GM21381 (cell line): ENCODE measurements around the gene SFT2D2.

Experiments
- ATAC-seq: cut with Tn5 transposase; IDR thresholded peaks from one replicate; pipeline ENCODE4 v1.9.1; 2021; ENCODE audit warnings: mild to moderate bottlenecking, moderate library complexity; ENCODE audit not compliant: unreplicated experiment

The SFT2D2 gene

DNA sequence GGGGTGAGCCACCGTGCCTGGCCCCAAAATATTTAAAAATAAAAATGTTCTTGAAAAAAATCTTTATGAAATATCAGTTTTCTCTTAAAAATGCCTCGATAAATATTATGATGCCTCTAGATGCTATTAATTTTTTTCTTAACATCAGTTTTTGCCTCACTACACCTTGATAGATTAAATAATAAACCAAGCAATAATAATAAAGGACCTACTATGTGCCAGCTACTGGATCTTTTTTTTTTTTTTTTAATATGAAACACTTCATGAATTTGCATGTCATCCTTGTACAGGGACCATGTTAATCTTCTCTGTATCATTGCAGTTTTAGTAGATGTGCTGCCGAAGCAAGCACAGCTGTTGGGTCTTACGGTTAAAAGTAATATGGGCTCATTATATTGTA lies 37.3 kb downstream of the SFT2D2 start:
- no peak for ATAC-seq

- ATAC-seq, result no peak
These were observed 38.5 kb downstream of the SFT2D2 start for GRCh38 chr1:168264296-168264695.

- no peak for ATAC-seq
These were observed 39.8 kb downstream of the SFT2D2 start for GRCh38 chr1:168265596-168265995.

- no peak for ATAC-seq
These were observed 40.9 kb downstream of the SFT2D2 start for GRCh38 chr1:168266644-168267186.

GRCh38 chr1:168271636-168272035 lies 45.8 kb downstream of the SFT2D2 start:
- no peak for ATAC-seq

DNA sequence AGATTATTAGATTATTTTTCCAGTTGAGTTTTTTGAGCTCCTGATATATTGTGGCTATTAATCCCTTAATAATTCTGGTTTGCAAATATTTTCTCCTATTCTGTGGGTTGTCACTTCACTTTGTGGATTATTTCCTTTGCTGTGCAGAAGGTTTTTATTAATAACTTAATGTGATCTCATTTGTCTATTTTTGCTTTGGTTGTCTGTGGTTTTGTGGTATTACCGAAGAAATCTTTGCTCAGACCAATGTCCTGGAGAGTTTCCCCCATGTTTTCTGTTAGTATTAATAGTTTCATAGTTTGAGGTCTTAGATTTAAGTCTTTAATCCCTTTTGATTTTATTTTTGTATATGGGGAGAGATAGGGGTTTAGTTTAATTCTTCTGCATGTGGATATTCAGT lies 47.8 kb downstream of the SFT2D2 start:
- no peak for ATAC-seq

- ATAC-seq, result no peak
These were observed 53.4 kb downstream of the SFT2D2 start for GRCh38 chr1:168279253-168279652.

GRCh38 chr1:168280296-168280927 lies 54.6 kb downstream of the SFT2D2 start, which contains the start of gene TBX19:
TSS of gene TBX19 (plus strand) at chr1:168280877. CDS start at chr1:168281091, 214 bp downstream.
- ATAC-seq, result no peak

DNA sequence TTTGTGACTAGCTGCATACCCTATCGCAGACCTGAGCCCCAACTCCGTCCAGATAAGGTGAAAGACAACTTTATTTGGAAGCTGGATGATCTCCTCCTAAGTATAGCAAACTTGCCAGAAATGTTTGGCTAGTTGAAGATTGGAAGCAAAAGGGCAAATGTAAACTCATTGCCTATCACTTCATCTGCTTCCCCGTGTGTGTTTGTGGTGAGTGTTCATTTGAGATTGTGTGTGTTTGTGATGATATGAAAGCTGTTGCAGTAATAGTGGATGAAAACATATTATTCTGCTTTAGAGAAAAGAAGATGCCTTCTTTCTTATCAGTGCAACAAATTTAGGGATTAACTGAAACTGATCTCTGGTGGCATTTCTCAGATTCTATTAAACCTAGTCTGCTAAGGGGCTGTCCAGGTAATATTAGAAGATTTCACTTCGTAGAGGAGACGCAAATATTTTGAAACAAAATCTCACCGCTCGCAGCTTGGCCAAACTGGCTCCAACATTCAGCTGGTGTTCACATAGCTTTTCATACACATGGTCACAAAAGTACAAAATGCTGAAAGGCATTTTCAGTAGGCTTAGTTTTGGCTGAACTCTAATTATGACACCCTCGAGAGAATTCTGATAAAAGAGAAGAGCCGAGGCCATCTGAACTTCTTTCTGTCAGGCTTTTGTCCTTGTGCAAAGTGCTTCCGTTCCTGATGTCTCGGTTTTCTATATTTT lies 56.0 kb downstream of the SFT2D2 start:
- ATAC-seq, result no peak

GRCh38 chr1:168285521-168285790 lies 59.7 kb downstream of the SFT2D2 start:
- ATAC-seq, result no peak

DNA sequence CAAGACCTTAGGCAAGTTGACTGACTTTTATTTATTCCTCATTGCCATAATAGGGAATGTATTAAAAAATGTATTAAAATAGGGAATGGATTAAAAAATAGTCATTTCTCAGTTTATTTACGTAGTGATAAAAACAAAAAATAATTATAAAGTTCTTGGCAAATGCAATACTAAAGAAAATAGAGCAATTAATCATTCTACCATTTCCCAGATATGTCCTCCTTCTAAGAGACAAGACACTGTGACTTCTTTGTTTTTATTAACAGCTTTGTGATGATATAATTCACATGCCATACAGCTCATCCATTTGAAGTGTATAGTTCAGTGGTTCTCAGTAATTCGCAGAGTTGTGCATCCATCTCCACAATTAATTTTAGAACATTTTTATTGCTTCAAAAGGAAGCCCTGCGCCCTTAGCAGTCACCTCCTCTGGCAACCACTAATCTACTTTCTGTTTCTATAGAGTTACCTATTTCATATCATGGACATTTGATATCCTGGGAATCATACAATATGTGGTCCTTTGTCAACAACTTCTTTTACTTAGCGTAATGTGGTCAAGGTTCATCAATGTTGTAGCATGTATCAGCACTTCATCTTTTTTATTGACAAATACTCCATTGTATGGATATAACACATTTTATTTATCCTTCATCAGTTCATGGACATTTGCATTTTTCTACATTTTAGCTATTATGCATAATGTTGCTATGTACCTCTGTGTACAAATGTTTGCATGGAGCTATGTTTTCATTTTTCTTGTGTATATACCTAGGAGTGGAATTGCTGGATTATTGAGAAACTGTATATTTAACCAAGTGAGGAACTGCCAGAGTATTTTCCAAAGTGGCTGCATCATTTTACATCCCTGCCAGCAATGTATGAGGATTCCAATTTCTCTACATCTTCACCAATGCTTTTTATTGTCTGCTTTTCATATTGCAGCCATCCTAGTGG lies 60.4 kb downstream of the SFT2D2 start:
- no peak for ATAC-seq

DNA sequence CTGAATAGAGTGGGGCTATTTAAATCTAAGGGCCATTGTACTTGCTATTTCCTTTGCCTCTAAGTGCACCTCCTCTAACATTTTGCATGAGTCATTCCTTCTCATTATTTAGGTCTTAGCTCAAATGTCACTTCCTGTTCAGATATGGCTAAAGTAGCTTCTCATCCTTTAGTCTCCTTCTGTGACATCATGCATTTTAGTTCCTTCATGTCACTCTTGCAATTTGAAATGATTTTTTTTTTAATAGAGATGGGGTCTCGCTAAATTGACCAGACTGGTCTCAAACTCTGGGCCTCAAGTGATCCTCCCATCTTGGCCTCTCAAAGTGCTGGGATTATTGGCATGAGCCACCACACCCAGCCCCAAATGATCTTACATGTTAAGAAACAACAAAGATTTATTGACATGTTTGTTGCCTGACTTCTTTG lies 61.4 kb downstream of the SFT2D2 start:
- no peak for ATAC-seq

GRCh38 chr1:168288311-168289052 lies 62.7 kb downstream of the SFT2D2 start:
- no peak for ATAC-seq

DNA sequence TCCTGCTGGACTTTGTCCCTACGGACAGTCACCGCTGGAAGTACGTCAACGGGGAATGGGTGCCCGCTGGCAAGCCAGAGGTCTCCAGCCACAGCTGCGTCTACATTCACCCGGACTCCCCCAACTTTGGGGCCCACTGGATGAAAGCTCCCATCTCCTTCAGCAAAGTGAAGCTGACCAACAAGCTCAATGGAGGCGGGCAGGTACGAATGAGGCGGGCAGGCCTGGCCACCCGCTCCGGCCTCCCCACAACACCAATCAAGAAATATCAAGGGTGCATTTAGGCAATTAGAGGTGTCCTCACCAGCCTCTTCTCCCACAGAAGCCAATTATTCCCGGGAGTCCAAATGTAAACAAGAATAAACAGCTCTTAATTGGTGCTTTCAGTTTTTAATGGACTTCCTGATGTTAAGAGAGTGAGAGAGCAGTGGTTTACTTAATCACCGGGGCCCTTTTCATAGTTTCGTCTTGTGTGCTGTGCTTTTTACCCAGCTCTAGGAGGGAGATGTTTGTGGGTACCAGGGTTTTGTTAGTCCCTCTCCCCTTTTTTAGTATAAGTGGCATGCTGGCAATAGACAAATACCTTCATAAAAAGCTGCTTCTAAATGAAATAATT lies 65.5 kb downstream of the SFT2D2 start:
- ATAC-seq, result no peak

GRCh38 chr1:168293356-168293755 lies 67.6 kb downstream of the SFT2D2 start:
- no peak for ATAC-seq

- no peak for ATAC-seq
These were observed 69.8 kb downstream of the SFT2D2 start for GRCh38 chr1:168295411-168296114.

DNA sequence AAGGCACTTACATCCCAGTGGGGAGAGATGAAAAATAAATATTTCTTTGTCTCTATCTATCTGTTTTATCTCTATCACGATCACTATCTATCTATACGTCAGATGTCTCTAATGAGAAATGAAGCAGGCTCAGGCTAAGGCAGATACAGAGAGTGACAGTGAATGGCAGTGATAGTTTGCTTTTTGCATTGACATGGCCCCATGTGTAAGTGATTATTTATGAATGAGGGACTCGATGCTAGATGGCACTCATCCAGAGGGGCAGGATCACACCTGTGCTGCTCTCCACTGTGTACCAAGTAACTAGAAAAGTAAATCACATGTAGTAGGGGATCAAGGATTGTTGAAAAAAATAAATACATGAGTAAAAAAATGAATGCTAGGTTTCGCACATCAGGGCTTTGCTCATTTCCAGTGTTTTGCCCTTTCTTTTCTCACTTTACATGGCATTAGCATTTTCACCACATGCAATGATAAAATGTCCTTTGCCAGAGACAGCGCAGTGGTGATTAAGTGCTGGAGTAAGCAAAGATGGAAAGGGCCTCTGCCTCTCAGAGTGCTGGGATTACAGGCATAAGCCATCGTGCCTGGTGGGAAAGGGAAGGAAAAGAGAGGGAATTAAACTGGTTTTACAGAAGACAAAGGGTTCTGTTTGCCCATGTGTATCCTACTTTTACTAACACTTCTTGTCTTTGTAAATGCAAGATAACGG lies 71.4 kb downstream of the SFT2D2 start:
- no peak for ATAC-seq

DNA sequence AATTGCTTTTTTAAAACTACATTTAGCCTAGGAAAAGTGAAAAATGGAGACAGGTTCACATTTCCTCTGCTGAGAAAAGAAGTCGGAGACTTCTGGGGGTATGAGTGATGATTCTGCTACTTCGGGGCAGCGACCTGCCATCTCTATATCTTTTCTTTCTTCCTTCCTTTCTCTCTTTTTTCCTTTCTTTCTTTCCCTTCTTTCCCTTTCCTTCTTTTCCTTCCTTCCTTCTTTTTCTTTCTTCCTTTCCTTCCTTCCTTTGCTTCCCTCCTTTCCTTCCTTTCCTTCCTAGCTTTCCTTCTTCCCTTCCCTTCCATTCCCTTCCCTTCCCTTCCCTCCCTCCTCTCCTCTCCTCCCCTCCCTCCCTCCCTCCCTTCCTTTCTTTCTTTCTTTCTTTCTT lies 72.6 kb downstream of the SFT2D2 start:
- ATAC-seq, result no peak

GRCh38 chr1:168300626-168301025 lies 74.8 kb downstream of the SFT2D2 start:
- ATAC-seq, result no peak
